ENCODE results near the gene IRF8. TPM values are rescaled to one million over a fixed set of nuclear protein-coding genes. Genes with fewer than 3 reads are reported as not detected.
A peak's percentile ranks its signal among the peaks of the same experiment; 100 is the strongest.

Gene IRF8
- total RNA-seq, 1 donor from 2014 or later, result 0.59 TPM

GRCh38 chr16:85853547-85854545, 45.1 kb upstream of the IRF8 start:
- no peaks in the 10 kb centered on the region for H3K4me1 ChIP-seq (ENCODE audit: insufficient read depth, low read length)
- H3K36me3 Mint-ChIP-seq (ENCODE audit: low read depth, unreplicated experiment), result no peaks in the 10 kb centered on the region
- no peaks in the 10 kb centered on the region for H3K9me3 ChIP-seq (ENCODE audit: insufficient read depth, low read depth, low read length)
- no peaks in the 10 kb centered on the region for H3K79me2 ChIP-seq (ENCODE audit: insufficient read depth, low read length)
- H2AFZ ChIP-seq (ENCODE audit: low read depth, low read length), result no peak overlapping the region
- no peak overlapping the region for H3K27ac ChIP-seq (ENCODE audit: low read depth, low read length)
- DNase-seq (ENCODE audit: low read depth) (no peak), FAIRE-seq (no peak)
- H3K9ac ChIP-seq (ENCODE audit: low read length), result no peak overlapping the region
- H3K9me3 Mint-ChIP-seq (ENCODE audit: unreplicated experiment), result peaks cover 9% of the 10 kb centered on the region
- no peak overlapping the region for H3K4me3 Mint-ChIP-seq (ENCODE audit: unreplicated experiment)
- peaks cover 13% of the 10 kb centered on the region for H3K27me3 ChIP-seq (ENCODE audit: insufficient read depth, low read length)
- TF ChIP-seq EZH2 (IDR thresholded peaks at IDR 0.05; ENCODE audit: insufficient read depth, low read length), result no peak
- no peak for TF ChIP-seq CTCF (IDR thresholded peaks at IDR 0.05; ENCODE audit: insufficient read depth, low read depth, low read length)
- no peaks in the 10 kb centered on the region for H3K36me3 ChIP-seq (ENCODE audit: insufficient read depth, low read length)
- H3K4me2 ChIP-seq (ENCODE audit: low read length), result no peak overlapping the region
- no peak overlapping the region for H3K27ac Mint-ChIP-seq (ENCODE audit: unreplicated experiment)
- no peaks in the 10 kb centered on the region for H4K20me1 ChIP-seq (ENCODE audit: insufficient read depth, low read length)
- H3K4me3 ChIP-seq (ENCODE audit: insufficient read depth, low read depth, low read length), result no peak overlapping the region
- H3K4me1 Mint-ChIP-seq (ENCODE audit: low read depth, unreplicated experiment), result no peaks in the 10 kb centered on the region
- H3K27me3 Mint-ChIP-seq (ENCODE audit: low read depth, unreplicated experiment), result peaks cover 58% of the 10 kb centered on the region

- Mint-ChIP-seq H3K27me3 (ENCODE audit: low read depth, unreplicated experiment) (peaks cover 64% of the 10 kb centered on the region), H3K9me3 (ENCODE audit: unreplicated experiment) (peaks cover 9% of the 10 kb centered on the region), H3K4me1 (ENCODE audit: low read depth, unreplicated experiment) (no peaks in the 10 kb centered on the region), H3K36me3 (ENCODE audit: low read depth, unreplicated experiment) (no peaks in the 10 kb centered on the region), H3K4me3 (ENCODE audit: unreplicated experiment) (no peak overlapping the region), H3K27ac (ENCODE audit: unreplicated experiment) (peak overlapping the region; percentile 12)
- TF ChIP-seq CTCF (IDR thresholded peaks at IDR 0.05; ENCODE audit: insufficient read depth, low read depth, low read length), result no peak
- no peak for TF ChIP-seq EZH2 (IDR thresholded peaks at IDR 0.05; ENCODE audit: insufficient read depth, low read length)
- H3K4me3 ChIP-seq (ENCODE audit: insufficient read depth, low read depth, low read length), result no peak overlapping the region
- H3K9ac ChIP-seq (ENCODE audit: low read length), result no peak overlapping the region
- no peak overlapping the region for H3K4me2 ChIP-seq (ENCODE audit: low read length)
- FAIRE-seq, result no peak
- H3K79me2 ChIP-seq (ENCODE audit: insufficient read depth, low read length), result no peaks in the 10 kb centered on the region
- H3K27me3 ChIP-seq (ENCODE audit: insufficient read depth, low read length), result peaks cover 7% of the 10 kb centered on the region
- H2AFZ ChIP-seq (ENCODE audit: low read depth, low read length), result no peak overlapping the region
- no peaks in the 10 kb centered on the region for H3K36me3 ChIP-seq (ENCODE audit: insufficient read depth, low read length)
- H3K4me1 ChIP-seq (ENCODE audit: insufficient read depth, low read length), result no peaks in the 10 kb centered on the region
- DNase-seq (ENCODE audit: low read depth), result no peak
- H3K27ac ChIP-seq (ENCODE audit: low read depth, low read length), result no peak overlapping the region
- H4K20me1 ChIP-seq (ENCODE audit: insufficient read depth, low read length), result no peaks in the 10 kb centered on the region
- H3K9me3 ChIP-seq (ENCODE audit: insufficient read depth, low read depth, low read length), result no peaks in the 10 kb centered on the region
These were observed 44.0 kb upstream of the IRF8 start for GRCh38 chr16:85854935-85855334.

- FAIRE-seq (no peak), DNase-seq (ENCODE audit: low read depth) (no peak)
- Histone ChIP-seq H3K9ac (ENCODE audit: low read length) (no peak overlapping the region), H3K4me3 (ENCODE audit: insufficient read depth, low read depth, low read length) (no peak overlapping the region), H3K27me3 (ENCODE audit: insufficient read depth, low read length) (peaks cover 7% of the 10 kb centered on the region), H3K36me3 (ENCODE audit: insufficient read depth, low read length) (no peaks in the 10 kb centered on the region), H3K4me2 (ENCODE audit: low read length) (no peak overlapping the region), H2AFZ (ENCODE audit: low read depth, low read length) (no peak overlapping the region), H3K27ac (ENCODE audit: low read depth, low read length) (no peak overlapping the region), H3K79me2 (ENCODE audit: insufficient read depth, low read length) (no peaks in the 10 kb centered on the region), H3K9me3 (ENCODE audit: insufficient read depth, low read depth, low read length) (no peaks in the 10 kb centered on the region), H3K4me1 (ENCODE audit: insufficient read depth, low read length) (no peaks in the 10 kb centered on the region), H4K20me1 (ENCODE audit: insufficient read depth, low read length) (no peaks in the 10 kb centered on the region)
- Mint-ChIP-seq H3K27ac (ENCODE audit: unreplicated experiment) (no peak overlapping the region), H3K4me3 (ENCODE audit: unreplicated experiment) (no peak overlapping the region), H3K9me3 (ENCODE audit: unreplicated experiment) (peaks cover 4% of the 10 kb centered on the region), H3K27me3 (ENCODE audit: low read depth, unreplicated experiment) (peaks cover 62% of the 10 kb centered on the region), H3K36me3 (ENCODE audit: low read depth, unreplicated experiment) (no peaks in the 10 kb centered on the region), H3K4me1 (ENCODE audit: low read depth, unreplicated experiment) (no peaks in the 10 kb centered on the region)
- TF ChIP-seq EZH2 (IDR thresholded peaks at IDR 0.05; ENCODE audit: insufficient read depth, low read length) (no peak), CTCF (IDR thresholded peaks at IDR 0.05; ENCODE audit: insufficient read depth, low read depth, low read length) (no peak)
These were observed 42.9 kb upstream of the IRF8 start for GRCh38 chr16:85856079-85856478.

All from astrocyte (in vitro differentiated cells and primary cell).